GM19351 (cell line): ENCODE data around the gene NOTUM.

ENCODE experiments used
- ATAC-seq: cut with Tn5 transposase; IDR thresholded peaks from one replicate; pipeline ENCODE4 v1.9.1; 2021; ENCODE audit warnings: mild to moderate bottlenecking, moderate library complexity; ENCODE audit not compliant: unreplicated experiment

NOTUM gene

GRCh38 chr17:81978524-81979298 is 17.7 kb upstream of the NOTUM start:
- ATAC-seq, result no peak

GRCh38 chr17:81977211-81977808 is 16.3 kb upstream of the NOTUM start, which contains the start of gene ASPSCR1:
Gene ASPSCR1, plus strand, starts transcription at chr17:81977629. Its CDS starts 18 bp downstream, at chr17:81977647.
- ATAC-seq, result peak; percentile 83

GRCh38 chr17:81976332-81977210 is 15.6 kb upstream of the NOTUM start:
- ATAC-seq, result peak; percentile 13

GRCh38 chr17:81973432-81973831 is 12.4 kb upstream of the NOTUM start:
- no peak for ATAC-seq

GRCh38 chr17:81968850-81969812 is 8.1 kb upstream of the NOTUM start:
- no peak for ATAC-seq

DNA sequence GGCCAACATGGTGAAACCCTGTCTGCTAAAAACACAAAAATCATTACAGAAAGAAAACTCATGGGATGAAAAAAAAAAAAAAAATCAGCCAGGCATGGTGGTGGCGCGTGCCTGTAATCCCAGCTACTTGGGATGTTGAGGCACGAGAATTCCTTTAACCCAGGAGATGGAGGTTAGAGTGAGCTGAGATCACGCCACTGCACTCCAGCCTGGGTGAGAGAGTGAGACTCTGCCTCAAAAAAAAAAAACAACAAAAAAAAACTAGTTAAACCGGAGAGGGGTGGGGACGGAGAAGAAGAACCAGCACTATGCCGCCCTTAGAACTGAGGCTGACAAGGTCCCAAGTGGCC is 7.4 kb upstream of the NOTUM start:
- ATAC-seq, result no peak

- no peak for ATAC-seq
These were observed 6.8 kb upstream of the NOTUM start for GRCh38 chr17:81967533-81968395.

DNA sequence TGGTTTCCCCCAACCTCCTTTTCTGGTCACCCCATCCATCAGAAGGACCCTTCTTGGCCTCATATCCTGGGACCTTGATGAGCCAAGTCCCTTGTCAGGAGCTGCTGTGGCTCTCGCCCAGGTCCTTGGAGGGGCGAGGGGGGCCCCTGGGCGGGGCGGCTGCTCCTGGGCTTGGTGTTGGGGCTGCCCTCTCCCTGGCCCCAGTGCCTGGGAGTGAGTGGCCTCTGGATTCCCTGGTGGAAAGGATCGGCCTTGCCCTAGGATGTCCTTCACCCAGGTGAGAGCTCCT is 6.2 kb upstream of the NOTUM start:
- ATAC-seq, result no peak

GRCh38 chr17:81966343-81967243 is 5.6 kb upstream of the NOTUM start:
- no peak for ATAC-seq

DNA sequence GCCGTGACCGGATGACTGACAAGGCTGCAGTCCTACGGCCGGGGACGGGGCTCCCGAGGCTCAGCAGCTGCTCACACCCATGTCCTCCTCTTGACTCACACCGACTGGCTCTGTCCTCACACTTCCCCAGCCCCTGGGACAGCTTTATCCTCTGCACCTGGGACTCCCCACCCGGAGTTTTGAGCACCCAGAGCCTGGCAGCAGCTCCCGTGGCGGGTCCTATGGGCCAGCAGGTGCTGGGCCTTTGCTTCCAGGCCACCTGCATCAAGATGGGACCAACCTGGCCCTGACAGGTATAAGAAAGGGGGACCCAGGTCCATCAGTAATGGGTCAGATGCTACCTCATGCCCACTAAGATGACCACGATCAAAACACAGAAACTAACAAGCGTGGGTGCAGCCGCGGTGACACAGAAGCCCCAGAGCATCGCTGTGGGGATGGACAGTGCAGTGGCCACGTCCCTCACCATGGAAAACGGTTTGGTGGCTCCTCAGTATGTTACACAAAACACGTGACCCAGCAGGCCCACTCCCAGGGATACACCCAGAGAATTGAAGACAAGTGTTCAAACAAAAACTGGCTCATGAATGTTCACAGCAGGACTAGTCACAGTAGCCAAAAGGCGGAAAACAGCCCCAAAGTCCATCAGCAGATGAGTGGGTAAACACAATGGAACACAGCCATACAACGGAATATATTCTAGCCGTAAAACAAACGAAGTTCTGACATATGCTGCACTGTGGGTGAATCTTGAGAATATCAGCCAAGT is 3.3 kb upstream of the NOTUM start:
- ATAC-seq, result no peak

- ATAC-seq, result no peak
These were observed 1.8 kb upstream of the NOTUM start for GRCh38 chr17:81962499-81963441.

DNA sequence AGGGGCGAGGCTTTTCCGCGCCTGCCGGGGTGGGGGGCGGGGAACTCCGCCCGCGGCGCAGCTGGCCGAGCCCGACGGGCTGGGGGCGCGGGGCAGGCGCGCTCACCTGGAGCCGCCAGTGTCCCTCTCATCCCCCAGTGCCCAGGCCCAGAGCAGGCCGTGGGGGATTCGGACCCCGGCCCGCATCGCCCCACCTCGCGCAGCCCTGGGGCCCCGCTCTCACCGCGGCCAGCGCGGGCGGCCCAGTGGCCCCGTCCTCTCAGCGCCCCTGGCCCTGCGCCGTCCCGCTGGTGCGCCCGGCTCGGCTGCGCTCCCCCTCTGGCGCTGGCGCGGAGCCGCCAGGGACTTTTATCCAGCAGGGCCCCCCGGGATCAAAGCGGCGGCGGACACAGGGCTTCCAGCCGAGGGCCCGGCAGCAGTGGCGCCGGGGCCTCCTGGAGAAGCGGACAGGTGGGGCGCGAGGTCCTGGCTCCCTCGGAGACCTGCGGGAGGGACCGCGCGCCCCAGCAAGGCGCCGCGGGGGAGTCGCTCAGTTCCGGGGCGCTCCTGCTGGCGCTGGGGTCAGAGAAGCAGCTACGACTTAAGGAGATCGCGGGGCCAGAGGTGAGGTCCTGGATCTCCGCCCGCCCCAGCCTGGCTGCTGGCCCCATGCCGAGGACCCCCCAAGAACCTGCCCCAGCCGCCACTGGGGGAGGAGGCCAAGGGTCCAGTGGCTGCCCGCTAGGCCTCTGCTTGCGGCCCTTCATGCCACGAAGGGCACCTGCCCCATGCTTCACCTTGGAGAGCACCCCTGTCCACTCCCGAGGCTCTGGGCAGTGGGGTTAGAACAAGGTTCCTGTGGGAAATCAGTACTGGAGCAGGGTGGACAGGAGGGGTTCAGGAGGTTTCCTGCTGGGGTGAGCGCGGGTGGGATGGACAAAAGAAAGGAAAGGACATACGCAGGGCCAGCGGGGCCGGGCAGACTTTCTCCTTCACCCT is 823 bp upstream of the NOTUM start:
- no peak for ATAC-seq

- ATAC-seq, result no peak
These were observed 643 bp downstream of the NOTUM start for GRCh38 chr17:81960130-81960958.

DNA sequence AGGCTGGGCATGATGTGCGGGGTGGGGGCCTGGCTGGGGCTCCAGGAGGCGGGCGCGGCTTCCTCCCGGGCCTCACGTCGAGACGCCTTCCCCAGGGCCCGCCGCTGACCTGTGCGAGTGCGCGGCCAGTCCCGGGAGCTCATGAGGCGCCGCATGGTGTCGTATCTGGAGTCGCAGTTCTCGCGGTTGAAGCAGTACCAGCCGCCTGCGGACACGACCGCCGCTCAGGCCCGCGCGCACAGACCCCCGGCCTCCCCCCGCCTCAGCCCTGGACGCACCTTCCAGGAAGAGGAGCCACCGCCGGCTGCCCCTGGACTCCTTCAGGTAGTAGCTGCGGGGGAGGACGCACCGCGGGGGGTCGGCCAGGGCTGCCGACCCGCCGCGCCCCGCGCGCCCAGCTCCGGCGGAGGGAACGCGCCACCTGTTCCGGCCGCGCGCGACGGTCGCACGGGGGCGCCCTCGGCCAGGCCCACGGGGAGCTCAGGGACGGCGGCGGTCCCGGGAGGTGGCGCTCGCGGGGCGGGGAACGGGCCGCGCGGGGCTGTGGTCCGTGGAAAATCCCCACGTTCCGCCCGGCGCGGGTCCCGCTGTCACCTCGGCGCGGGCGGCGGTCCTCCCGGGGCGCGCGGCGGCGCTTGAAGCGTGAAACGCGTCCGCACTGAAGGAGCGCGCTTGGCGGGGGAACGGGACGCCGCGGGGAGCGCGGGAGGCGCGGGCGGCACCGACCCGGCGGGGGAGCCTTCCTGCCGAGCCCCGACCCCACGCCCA is 1.4 kb downstream of the NOTUM start:
- ATAC-seq, result no peak
